ENCODE measurements around the gene PSME4. TPM values are rescaled to one million over a fixed set of nuclear protein-coding genes. Genes with fewer than 3 reads are reported as not detected.

The PSME4 gene
- total and polyA plus RNA-seq, 2 of the 13 experiments (the other 11 are each of a cell fraction or from before 2014, with no cell fraction given), result 52.1 to 77.8 TPM

DNA sequence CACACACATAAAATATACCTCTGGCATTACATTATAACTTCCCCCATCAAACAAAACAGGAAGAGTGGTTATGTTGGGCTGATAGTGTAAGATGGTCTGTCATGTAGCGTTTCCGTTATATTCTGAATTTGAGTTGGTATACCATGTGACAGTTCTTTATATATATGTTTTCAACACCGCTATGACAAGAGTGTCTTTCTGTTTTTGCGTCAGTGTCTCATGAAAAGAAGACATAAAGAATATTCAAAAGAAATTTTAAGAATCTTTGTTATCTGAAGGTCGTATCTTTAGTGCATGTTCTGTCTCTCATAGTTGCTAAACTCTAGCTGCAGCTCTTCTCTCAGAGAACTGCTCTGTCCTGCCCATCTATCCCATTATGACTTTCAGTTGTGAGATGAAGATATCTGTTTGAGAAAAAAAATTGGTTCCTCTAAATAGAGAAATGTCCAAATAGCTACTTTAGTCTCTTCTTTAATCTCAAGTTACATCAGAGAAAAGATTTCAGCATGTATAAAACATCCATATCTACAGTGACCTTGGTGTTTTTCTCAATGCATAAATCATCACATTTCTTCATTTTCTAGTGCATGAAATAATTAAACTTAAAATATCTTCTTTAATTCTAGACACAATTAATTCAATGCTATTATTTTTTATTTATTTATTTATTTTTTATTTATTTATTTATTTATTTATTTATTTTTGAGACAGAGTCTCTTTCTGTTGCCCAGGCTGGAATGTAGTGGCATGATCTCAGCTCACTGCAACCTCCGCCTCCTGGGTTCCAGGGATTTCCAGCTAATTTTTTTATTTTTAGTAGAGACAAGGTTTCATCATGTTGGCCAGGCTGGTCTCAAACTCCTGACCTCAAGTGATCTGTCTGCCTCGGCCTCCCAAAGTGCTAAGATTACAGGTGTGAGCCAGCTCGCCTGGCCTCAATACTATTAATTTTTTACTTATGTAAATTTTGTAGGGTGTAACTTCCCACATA lies 24.3 kb upstream of the PSME4 start:
- H3K9me3 ChIP-seq (ENCODE audit: low read length), result no peaks in the 10 kb centered on the region
- no peak overlapping the region for H3K27ac ChIP-seq (ENCODE audit: extremely low read length, insufficient read depth, low read length)
- no peak overlapping the region for H2AFZ ChIP-seq (ENCODE audit: low read length)
- no peak for FAIRE-seq
- no peaks in the 10 kb centered on the region for H3K36me3 ChIP-seq (replicated peaks in 1 of 2; ENCODE audit: control insufficient read depth in 1 of 2, insufficient read depth in 2 of 2, low read length in 2 of 2)
- 0 out of 2 replicates have a peak, but pooled peaks cover under 1% of the 10 kb centered on the region for H3K4me1 ChIP-seq (ENCODE audit: insufficient read depth, low read length)
- no peaks in the 10 kb centered on the region for H3K79me2 ChIP-seq (ENCODE audit: insufficient read depth, low read length)
- H3K4me3 ChIP-seq (replicated peaks in 1 of 3; ENCODE audit: insufficient read depth in 1 of 3, low read depth in 2 of 3, low read length in 3 of 3), result no peak overlapping the region
- ChIA-PET POLR2A (interaction anchor here (0.6 kb wide), 1 partner anchor 411 kb away, joined by 3 read pairs; no protein-coding TSS in a partner anchor), CTCF (ENCODE audit: low intra/inter-chr PET ratio, low total read pairs) (no interaction called here)
- in situ Hi-C loops (cut with HindIII; ENCODE audit: extremely low pct_ligation_motif_present, low pct_unique_long_range_greater_than_20kb), result no loop called here
- no peak for TF ChIP-seq ZNF816 (CRISPR knock-in tag; IDR thresholded peaks at IDR 0.05; ENCODE audit: borderline replicate concordance)
- 98% methylated on average over 8 of the region's 8 CpGs for WGBS (ENCODE audit: low lambda C conversion rate)
- no TSS peak for BruUV-seq (replicated peaks)
- H3K27me3 ChIP-seq (ENCODE audit: control insufficient read depth in 1 of 2, insufficient read depth in 2 of 2, low read length in 2 of 2), result no peaks in the 10 kb centered on the region
- no peak for ATAC-seq
- intact Hi-C loops (cut with micrococcal nuclease; ENCODE audit: unreplicated experiment), result no loop called here
- no peaks in the 10 kb centered on the region for H4K20me1 ChIP-seq (ENCODE audit: insufficient read depth, low read length)
- DNase-seq (ENCODE audit: low spot score), result no peak
- no peak overlapping the region for H3K4me2 ChIP-seq (ENCODE audit: low read depth, low read length)
- no peak overlapping the region for H3K9ac ChIP-seq (ENCODE audit: insufficient read depth, low read depth, low read length)

DNA sequence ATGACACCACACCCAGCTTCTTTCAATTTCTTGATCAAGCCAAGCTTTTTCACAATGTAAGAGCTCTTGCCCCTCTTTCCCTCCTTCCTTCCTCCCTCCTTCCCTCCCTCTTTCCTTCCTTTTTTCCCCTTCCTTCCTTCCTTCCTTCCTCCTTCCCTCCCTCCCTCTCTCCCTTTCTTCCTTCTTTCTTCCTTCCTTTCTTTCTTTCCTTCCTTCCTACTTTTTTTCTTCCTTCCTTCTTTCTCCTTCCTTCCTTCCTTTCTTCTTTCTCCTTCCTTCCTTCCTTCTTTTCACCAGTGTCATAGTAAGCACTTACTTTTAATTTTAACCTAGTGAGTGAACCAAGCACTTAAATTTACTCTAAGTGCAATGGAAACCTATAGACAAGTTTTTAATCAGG lies 21.2 kb upstream of the PSME4 start:
- Histone ChIP-seq H3K36me3 (replicated peaks in 1 of 2; ENCODE audit: control insufficient read depth in 1 of 2, insufficient read depth in 2 of 2, low read length in 2 of 2) (no peaks in the 10 kb centered on the region), H4K20me1 (ENCODE audit: insufficient read depth, low read length) (0 out of 2 replicates have a peak, but pooled peaks cover 5% of the 10 kb centered on the region), H3K79me2 (ENCODE audit: insufficient read depth, low read length) (no peaks in the 10 kb centered on the region), H3K9me3 (ENCODE audit: low read length) (no peaks in the 10 kb centered on the region), H3K4me3 (replicated peaks in 1 of 3; ENCODE audit: insufficient read depth in 1 of 3, low read depth in 2 of 3, low read length in 3 of 3) (no peak overlapping the region), H3K4me2 (ENCODE audit: low read depth, low read length) (no peak overlapping the region), H3K27ac (ENCODE audit: extremely low read length, insufficient read depth, low read length) (no peak overlapping the region), H2AFZ (ENCODE audit: low read length) (no peak overlapping the region), H3K9ac (ENCODE audit: insufficient read depth, low read depth, low read length) (no peak overlapping the region), H3K27me3 (ENCODE audit: control insufficient read depth in 1 of 2, insufficient read depth in 2 of 2, low read length in 2 of 2) (no peaks in the 10 kb centered on the region), H3K4me1 (ENCODE audit: insufficient read depth, low read length) (peaks cover 26% of the 10 kb centered on the region)
- ChIA-PET POLR2A (no interaction called here), CTCF (ENCODE audit: low intra/inter-chr PET ratio, low total read pairs) (no interaction called here)
- no peak for FAIRE-seq
- TF ChIP-seq PCBP2 (optimal IDR thresholded peaks at IDR 0.05; ENCODE audit: low read depth, low read length, poor library complexity, severe bottlenecking), result peak; percentile 76
- TF ChIP-seq ZIK1 (CRISPR knock-in tag; IDR thresholded peaks at IDR 0.05; ENCODE audit: borderline replicate concordance, low read depth), result no peak
- no peak for DNase-seq (ENCODE audit: low spot score)
- intact Hi-C loops (cut with micrococcal nuclease; ENCODE audit: unreplicated experiment) (no loop called here), in situ Hi-C loops (cut with HindIII; ENCODE audit: extremely low pct_ligation_motif_present, low pct_unique_long_range_greater_than_20kb) (no loop called here)
- BruUV-seq (replicated peaks), result no TSS peak
- ATAC-seq, result no peak

Measured in HepG2 (cell line).